DND-41 (cell line): ENCODE results near the gene GTF2A2.

Experiments used
- ATAC-seq: fragments of 200-7000 bp; cut with Tn5 transposase; 3 replicates; pipeline ENCODE4 v1.9.1; 2021; ENCODE audit warnings: low read depth; ENCODE audit not compliant: insufficient read depth
- DNase-seq: peaks from one replicate; pipeline ENCODE4 v3.0.0-alpha.2; 2020
- H2AFZ ChIP-seq: 2 replicates; pipeline ENCODE4 v1.6.0; 2012; ENCODE audit warnings: low read depth, low read length
- H3K27ac ChIP-seq: 2 replicates; pipeline ENCODE4 v1.5.1; 2012; ENCODE audit warnings: low read length, inconsistent platforms
- H3K27me3 ChIP-seq: fragments of 200-600 bp; sonication (generic); 2 replicates; pipeline ENCODE4 v1.6.0; 2012; ENCODE audit warnings: low read length, mild to moderate bottlenecking, inconsistent platforms; ENCODE audit not compliant: insufficient read depth, poor library complexity
- H3K36me3 ChIP-seq: 2 replicates; pipeline ENCODE4 v1.5.1; 2012; ENCODE audit warnings: low read length, inconsistent platforms; ENCODE audit not compliant: insufficient read depth
- H3K4me1 ChIP-seq: 2 replicates; pipeline ENCODE4 v1.5.1; 2012; ENCODE audit warnings: mild to moderate bottlenecking, low read length; ENCODE audit not compliant: insufficient read depth
- H3K4me2 ChIP-seq: 2 replicates; pipeline ENCODE4 v1.6.0; 2012; ENCODE audit warnings: mild to moderate bottlenecking, moderate library complexity, low read length, inconsistent platforms; ENCODE audit not compliant: insufficient read depth
- H3K4me3 ChIP-seq, 2 experiments: fragments of 200-600 bp in 1 of 2; shearing (Covaris generic) in 1 of 2; 2 replicates each; pipeline ENCODE4 v1.5.1; 2012 to 2016; ENCODE audit warnings: inconsistent platforms in 2 of 2, low read length in 2 of 2, mild to moderate bottlenecking in 2 of 2, low read depth in 1 of 2, moderate library complexity in 1 of 2
- H3K79me2 ChIP-seq: 2 replicates; pipeline ENCODE4 v1.6.0; 2012; ENCODE audit warnings: low read length, inconsistent platforms; ENCODE audit not compliant: insufficient read depth
- H3K9ac ChIP-seq: 2 replicates; pipeline ENCODE4 v1.6.0; 2012; ENCODE audit warnings: low read depth, mild to moderate bottlenecking, inconsistent platforms, low read length, moderate library complexity
- H3K9me3 ChIP-seq: 2 replicates; pipeline ENCODE4 v1.5.1; 2012; ENCODE audit warnings: low read length, moderate library complexity, mild to moderate bottlenecking, inconsistent platforms; ENCODE audit not compliant: insufficient read depth, severe bottlenecking
- H4K20me1 ChIP-seq: 2 replicates; pipeline ENCODE4 v1.6.0; 2012; ENCODE audit warnings: low read length; ENCODE audit not compliant: insufficient read depth
- EZH2 ChIP-seq: IDR thresholded peaks from 3 replicates; pipeline ENCODE4 v1.6.1; 2012; ENCODE audit warnings: borderline replicate concordance, low read depth, mild to moderate bottlenecking, moderate library complexity, low read length, inconsistent platforms; ENCODE audit not compliant: severe bottlenecking
- TF ChIP-seq, protein P1 (sequence below): IDR thresholded peaks from 2 replicates; pipeline ENCODE4 v1.5.1; 2012; ENCODE audit warnings: borderline replicate concordance, low read length, moderate library complexity, mild to moderate bottlenecking; ENCODE audit not compliant: poor library complexity, severe bottlenecking; ENCODE audit errors: extremely low read depth

Gene GTF2A2

DNA sequence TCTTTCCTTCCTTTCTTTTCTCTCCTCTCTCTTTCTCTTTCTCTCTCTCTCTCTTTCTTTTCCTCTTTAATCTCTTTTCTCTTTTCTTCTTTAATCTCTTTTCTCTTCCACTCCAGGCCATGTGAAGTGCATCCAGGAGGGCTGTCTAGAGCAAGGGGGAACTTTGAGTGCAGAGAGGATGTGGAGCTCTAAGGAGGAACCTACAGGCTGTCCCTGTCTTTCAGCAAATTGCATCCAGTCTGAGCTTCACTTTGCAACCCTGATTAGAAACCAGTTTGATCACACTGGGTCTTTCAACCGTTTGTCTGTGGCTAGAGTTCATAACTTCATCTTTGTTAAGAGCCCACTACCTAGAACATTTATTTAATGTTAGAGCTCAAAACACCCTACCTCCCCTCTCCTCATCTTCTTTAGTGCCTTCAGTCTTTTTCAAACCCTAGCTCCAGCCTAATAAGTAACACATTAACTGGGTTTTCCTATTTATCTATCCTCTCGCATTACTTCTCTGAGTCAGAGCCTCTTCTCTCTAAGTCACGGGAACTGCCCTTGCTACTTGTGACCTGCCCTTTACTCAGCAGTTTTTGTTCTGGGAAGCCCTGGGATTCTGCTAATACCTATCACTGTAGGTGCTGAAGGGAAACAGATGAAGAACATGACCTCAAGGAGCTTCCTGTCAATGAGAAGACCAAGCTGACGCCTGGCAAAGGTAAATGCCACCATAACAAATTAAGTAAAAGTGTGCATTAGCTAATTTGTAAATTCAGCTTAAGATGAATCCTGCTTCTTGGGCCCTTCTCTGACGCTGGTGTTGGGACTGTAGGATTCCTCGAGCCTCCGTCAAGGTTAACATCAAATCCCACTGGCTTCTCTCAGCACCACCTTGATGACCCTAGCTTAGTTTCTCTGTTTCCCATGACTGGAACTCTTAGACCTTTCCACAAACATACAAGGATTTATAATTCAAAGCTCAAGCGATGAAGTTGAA lies 45.7 kb downstream of the GTF2A2 start, which contains the start of gene GCNT3:
TSS of gene GCNT3 (plus strand) at position 508 of the 985 bp plus-strand sequence. CDS start 6,456 bp downstream, outside the sequence.
- no peaks in the 10 kb centered on the region for H3K36me3 ChIP-seq
- H3K4me3 ChIP-seq: no peak within 1 kb of the TSS
- H3K4me1 ChIP-seq: no peaks in the 10 kb centered on the region
- H3K79me2 ChIP-seq: no peaks in the 10 kb centered on the region
- H2AFZ ChIP-seq: no peak within 1 kb of the TSS
- no peak for TF ChIP-seq EZH2
- TF ChIP-seq, protein P1, sequence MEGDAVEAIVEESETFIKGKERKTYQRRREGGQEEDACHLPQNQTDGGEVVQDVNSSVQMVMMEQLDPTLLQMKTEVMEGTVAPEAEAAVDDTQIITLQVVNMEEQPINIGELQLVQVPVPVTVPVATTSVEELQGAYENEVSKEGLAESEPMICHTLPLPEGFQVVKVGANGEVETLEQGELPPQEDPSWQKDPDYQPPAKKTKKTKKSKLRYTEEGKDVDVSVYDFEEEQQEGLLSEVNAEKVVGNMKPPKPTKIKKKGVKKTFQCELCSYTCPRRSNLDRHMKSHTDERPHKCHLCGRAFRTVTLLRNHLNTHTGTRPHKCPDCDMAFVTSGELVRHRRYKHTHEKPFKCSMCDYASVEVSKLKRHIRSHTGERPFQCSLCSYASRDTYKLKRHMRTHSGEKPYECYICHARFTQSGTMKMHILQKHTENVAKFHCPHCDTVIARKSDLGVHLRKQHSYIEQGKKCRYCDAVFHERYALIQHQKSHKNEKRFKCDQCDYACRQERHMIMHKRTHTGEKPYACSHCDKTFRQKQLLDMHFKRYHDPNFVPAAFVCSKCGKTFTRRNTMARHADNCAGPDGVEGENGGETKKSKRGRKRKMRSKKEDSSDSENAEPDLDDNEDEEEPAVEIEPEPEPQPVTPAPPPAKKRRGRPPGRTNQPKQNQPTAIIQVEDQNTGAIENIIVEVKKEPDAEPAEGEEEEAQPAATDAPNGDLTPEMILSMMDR: no peak
- no peak within 1 kb of the TSS for H3K27ac ChIP-seq
- no peaks in the 10 kb centered on the region for H4K20me1 ChIP-seq
- H3K9me3 ChIP-seq: no peaks in the 10 kb centered on the region
- no peak for DNase-seq
- ATAC-seq: no peak
- no peak within 1 kb of the TSS for H3K4me2 ChIP-seq
- H3K27me3 ChIP-seq: no peaks in the 10 kb centered on the region
- no peak within 1 kb of the TSS for H3K9ac ChIP-seq

DNA sequence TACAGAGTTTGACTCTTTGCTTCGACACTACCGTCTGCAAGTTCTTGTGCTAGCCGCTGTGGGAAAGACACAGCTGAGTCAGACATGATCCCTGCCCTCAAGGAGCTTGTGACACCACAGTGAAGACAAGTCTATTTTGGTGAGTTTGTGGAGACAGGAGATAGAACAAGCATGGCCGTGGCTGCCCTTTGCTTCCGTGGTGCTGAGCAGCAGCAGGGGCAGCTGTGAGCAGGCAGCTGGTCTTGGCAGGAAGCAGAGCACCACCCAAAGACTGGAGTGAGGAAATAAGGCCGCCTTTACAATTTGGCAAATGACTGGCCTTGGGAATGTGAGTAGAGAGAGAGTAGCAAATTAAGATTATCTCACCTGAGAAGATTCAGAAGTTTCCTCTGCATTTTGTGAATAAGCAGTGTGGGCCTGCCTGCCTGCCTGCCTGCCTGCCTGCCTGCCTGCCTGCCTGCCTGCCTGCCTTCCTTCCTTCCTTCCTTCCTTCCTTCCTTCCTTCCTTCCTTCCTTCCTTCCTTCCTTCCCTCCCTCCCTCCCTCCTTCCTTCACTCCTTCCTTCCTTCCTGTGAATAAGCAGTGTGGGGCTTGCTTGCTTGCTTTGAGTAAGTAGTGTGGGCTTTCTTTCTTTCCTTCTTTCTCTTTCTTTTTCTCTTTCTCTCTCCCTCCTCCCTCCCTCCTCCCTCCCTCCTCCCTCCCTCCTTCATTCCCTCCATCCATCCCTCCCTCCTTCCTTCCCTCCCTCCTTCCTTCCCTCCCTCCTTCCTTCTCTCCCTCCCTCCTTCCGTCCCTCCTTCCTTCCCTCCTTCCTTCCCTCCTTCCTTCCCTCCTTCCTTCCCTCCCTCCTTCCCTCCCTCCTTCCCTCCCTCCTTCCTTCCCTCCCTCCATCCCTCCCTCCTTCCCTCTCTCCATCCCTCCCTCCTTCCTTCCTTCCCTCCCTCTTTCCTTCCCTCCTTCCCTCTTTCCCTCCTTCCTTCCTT lies 47.3 kb downstream of the GTF2A2 start:
- TF ChIP-seq EZH2: no peak
- TF ChIP-seq, protein P1: no peak
- no peak overlapping the region for H3K9ac ChIP-seq
- no peak overlapping the region for H3K27ac ChIP-seq
- H3K4me2 ChIP-seq: no peak overlapping the region
- H3K36me3 ChIP-seq: no peaks in the 10 kb centered on the region
- no peak for DNase-seq
- no peak for ATAC-seq
- no peaks in the 10 kb centered on the region for H3K79me2 ChIP-seq
- H3K27me3 ChIP-seq: no peaks in the 10 kb centered on the region
- no peaks in the 10 kb centered on the region for H3K4me1 ChIP-seq
- no peaks in the 10 kb centered on the region for H4K20me1 ChIP-seq
- no peak overlapping the region for H3K4me3 ChIP-seq
- no peak overlapping the region for H2AFZ ChIP-seq
- no peaks in the 10 kb centered on the region for H3K9me3 ChIP-seq

DNA sequence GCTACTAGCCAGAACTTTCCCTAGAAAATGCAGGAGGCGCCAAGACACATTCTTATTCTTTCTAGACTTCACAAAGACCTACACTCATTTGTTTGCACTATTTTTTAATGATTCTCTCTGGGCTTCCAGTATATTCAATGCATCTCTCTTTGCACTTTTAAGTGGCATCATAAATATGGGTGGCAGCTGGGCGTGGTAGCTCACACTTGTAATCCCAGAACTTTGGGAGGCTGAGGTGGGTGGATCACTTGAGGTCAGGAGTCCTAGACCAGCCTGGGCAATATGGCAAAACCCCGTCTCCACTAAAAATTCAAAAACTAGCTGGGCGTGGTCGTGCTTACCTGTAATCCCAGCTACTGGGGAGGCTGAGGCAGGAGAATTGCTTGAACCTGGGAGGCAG lies 51.3 kb downstream of the GTF2A2 start:
- Histone ChIP-seq H3K4me2 (no peak overlapping the region), H3K9ac (no peak overlapping the region), H3K36me3 (no peaks in the 10 kb centered on the region), H3K27ac (no peak overlapping the region), H2AFZ (no peak overlapping the region), H3K27me3 (no peaks in the 10 kb centered on the region), H3K4me3 (no peak overlapping the region), H4K20me1 (no peaks in the 10 kb centered on the region), H3K79me2 (no peaks in the 10 kb centered on the region), H3K4me1 (no peaks in the 10 kb centered on the region), H3K9me3 (peaks cover 5% of the 10 kb centered on the region)
- TF ChIP-seq, protein P1: no peak
- no peak for TF ChIP-seq EZH2
- no peak for ATAC-seq
- DNase-seq: no peak
